Epithelial cell of prostate (primary cell): Measurements from ENCODE around the gene SLC6A13.

ENCODE experiments used
- DNase-seq: peaks from one replicate; pipeline ENCODE4 v3.0.0-alpha.2; 2011; ENCODE audit warnings: low read depth, low spot score
- H3K27ac ChIP-seq: fragments of 450-650 bp; 2 replicates; pipeline ENCODE4 v1.5.1; 2017; ENCODE audit warnings: mild to moderate bottlenecking

The SLC6A13 gene

DNA sequence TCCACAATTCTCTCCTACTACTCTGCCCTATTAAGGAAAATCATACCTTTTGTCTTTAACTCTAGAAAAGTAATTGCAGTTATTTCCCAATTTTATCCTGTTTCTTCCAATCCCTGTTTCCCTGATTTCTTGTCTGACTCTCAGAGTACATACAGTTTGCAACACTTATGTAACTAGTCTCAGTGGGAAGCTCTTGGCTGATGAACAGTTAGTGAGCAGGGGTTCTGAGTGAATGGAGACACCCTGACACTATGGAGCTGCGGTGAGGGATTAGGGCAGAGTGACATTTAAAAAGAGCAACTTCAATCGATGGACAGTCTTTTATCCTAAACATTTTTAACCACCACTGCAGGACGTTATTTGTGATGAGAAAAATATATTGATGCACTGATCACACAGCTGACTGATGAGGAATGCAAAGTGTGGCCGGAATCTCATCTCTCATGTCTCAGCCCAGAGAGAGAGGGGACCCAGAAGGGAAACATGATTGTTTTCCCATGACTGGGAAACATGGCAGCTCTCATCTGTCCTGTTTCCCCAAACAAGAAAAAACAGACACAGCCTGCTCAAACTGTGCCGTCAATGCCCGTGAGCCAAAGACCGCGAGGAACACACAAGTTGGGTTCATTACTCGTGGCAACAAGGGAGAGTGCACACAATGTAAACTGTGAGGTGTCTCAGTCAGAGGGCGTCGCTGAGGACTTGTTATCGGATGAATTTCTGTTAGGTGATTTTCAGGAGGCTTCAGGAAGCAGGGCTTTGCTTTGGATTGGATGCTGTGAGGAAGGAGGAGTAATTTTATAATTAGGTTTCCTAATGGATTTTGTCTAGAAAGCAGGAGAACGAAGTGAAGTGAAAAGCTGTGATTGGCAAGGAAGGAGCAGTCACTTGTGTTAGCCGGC lies 5.2 kb upstream of the SLC6A13 start:
- no peak overlapping the region for H3K27ac ChIP-seq
- no peak for DNase-seq

DNA sequence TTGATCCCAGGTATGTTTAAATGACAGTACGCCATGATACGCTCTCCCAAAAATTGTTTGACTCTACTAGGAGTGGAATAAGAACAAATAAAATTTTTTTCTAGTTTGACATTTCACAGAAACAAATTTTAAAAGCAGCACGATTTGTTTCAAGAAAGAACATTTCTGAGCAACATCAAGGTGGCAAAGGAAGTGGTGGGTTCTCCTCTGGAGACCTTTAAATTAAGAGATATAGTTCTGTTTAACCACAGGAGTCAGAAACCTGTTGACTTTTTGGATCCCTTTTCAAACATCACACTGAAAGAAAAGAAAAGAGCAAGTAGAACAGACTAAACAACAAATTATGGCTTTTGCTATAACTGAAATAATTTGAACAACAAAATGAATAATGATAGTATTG lies 2.5 kb upstream of the SLC6A13 start:
- no peak overlapping the region for H3K27ac ChIP-seq
- DNase-seq: no peak

DNA sequence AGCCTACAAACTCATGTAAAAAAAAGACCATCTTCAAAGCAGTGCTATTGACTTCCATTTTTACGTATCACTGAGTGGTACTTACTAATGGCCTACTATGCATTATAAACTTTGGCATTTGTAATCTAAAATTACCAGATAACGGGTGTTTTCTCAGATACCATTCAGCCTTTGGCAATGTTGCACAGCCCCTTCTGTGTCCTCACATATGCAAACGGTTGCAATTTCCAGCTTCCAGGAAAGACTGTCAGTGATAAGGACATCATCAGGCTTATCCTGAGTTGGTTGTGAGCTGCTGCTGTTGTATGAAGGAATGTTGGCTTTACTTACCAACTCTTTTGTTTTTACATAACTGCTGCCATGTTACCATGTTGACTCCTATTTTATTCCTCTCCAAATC lies 1.6 kb upstream of the SLC6A13 start:
- no peak overlapping the region for H3K27ac ChIP-seq
- no peak for DNase-seq

DNA sequence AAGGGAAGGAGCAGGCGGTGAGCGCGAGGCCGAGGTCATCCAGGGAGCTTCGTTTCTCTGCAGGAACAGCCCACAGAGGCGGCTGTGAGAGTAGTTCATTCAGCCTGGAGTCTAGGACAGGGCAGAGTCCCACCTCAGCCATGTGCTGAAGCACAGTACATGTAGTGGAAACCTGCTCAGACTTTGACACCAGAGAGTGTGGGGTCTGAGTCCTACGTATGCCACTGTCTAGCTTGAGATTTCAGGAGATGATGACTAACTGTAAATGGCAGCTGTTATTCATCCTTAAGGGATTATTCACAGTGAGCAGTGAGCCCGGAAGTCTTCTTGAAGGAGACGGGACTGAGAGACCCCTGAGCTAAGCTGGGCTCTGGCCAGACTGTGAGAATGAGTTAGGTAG lies 938 bp upstream of the SLC6A13 start:
- H3K27ac ChIP-seq: no peak overlapping the region
- DNase-seq: no peak

DNA sequence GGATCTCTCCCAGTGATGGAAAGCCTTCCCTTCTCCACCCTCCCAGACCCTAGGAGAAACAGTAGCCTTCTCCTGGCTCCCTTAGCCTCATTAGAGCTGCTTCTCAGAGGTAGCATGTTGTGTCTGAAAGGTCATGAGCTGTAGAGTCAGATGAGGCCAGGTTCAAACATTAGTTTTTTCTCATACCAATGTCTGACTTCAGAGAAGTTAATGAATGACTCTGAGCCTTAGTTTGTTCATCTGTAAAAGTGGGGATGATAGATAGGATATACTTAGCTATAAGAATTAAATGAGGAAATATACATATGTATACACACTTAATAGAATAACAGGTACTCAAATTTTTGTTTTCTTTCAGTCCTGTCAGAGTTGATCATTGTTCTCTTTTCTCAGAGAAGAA lies 523 bp downstream of the SLC6A13 start:
- DNase-seq: no peak
- H3K27ac ChIP-seq: no peak overlapping the region

DNA sequence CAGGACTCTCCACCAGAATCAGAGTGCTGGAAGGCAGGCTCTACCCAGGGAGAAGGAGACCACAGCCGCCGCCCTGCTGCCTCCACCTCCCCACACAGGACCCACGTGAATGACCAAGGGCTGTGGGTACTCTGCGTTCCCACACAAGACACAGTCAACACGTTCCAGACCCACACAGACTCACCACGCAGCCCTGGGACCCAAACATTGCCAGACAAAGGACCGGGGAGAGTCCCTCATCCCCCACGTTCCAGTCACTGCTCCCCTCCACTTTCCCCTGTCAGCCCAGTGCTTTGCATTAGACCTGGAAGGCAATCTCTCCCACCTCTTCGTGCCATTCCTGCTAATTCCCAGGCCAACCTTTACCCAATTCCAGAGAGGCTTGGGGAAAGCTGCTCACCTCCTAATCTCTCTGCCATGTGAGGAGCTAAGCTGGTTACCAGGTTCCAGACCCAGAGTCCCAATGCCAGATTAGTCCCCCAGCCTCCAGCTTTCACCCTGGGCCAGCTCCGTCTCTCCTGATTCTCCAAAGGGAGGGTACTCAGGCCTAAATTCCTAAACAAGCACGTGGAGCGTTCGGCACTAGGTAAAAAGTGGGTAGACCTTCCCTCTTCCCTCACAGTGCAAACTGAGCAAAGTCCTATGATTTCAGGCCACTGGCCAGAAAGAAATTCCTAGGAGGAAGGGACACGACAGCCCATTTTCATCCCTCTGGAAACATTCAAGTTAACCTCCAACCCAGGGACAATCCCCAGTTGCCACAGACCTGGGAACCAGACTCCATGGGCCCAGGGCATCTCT lies 4.9 kb downstream of the SLC6A13 start:
- H3K27ac ChIP-seq: no peak overlapping the region
- DNase-seq: no peak

DNA sequence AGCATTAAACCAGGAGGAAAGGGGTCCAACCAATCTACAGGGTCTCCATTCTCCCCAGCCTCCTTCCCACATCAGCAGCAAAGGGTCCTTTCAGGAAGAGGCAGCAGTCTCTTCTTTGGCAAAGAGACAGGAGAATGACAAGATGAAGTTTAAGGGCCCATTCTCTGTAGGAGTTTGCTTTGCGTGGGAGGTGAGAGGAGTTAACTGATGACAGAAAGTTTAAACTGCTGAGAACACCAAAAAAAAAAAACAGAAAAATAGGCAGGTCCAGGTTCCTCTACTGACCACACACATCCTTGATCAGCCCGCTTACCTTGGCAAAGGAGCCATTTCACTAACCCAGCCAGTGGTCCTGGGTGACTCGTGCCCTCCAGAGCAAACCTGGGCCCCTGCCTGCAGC lies 5.7 kb downstream of the SLC6A13 start:
- no peak overlapping the region for H3K27ac ChIP-seq
- DNase-seq: no peak

DNA sequence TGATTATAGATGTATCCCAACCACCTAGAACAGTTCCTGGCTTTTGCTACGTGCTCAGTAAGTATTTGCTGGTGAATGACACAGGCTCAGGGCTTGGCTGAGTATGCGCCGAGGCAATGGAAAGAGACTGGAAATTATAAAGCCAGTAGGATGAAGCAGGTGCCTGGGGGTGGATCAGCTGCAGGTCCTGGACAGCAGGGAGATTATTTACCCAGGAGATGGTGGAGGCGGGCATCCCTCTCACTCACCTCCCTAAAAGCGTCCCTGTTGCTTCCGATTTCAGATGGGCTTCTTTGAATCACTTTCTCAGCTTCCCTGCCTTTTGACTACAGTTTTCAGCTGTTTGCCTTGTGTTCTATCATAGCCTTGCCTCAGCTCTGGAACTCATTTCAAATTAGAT lies 6.4 kb downstream of the SLC6A13 start:
- H3K27ac ChIP-seq: no peak overlapping the region
- DNase-seq: no peak

DNA sequence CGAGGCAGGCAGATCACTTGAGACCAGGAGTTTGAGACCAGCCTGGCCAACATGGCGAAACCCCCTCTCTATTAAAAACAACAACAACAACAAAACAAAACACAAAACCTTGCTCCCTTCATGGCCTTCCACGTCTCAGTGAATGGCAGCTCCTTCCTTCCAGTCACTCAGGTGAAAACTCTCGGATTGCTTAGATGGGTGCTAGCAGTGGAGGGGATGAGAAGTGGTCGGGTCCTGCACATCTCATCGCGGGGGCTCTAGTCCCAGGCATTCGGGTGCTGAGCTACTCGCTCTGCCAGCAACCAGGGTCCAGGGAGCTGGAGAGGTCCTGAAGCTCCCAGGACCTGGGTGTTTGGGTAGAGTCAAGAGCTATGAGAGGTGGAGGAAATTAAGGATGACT lies 7.7 kb downstream of the SLC6A13 start:
- no peak overlapping the region for H3K27ac ChIP-seq
- no peak for DNase-seq

DNA sequence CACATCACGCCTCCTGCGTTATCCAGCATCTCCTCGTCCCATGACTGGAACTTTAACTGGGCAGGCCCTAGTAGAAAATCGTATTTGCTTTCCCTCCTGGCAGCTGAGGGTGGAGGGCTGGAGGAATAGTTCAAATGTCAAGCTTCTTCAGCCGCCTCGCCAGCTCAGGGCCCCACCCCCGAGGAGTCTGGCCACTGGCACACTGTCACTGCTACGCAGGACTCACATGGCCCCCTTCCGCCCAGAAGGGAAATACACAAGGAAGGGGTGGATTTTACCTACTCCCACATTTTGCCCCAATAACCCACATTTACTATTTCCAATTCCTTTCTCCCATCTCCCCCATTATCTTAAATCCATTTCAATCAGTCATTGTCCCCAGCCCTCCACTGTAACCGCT lies 8.6 kb downstream of the SLC6A13 start:
- no peak for DNase-seq

DNA sequence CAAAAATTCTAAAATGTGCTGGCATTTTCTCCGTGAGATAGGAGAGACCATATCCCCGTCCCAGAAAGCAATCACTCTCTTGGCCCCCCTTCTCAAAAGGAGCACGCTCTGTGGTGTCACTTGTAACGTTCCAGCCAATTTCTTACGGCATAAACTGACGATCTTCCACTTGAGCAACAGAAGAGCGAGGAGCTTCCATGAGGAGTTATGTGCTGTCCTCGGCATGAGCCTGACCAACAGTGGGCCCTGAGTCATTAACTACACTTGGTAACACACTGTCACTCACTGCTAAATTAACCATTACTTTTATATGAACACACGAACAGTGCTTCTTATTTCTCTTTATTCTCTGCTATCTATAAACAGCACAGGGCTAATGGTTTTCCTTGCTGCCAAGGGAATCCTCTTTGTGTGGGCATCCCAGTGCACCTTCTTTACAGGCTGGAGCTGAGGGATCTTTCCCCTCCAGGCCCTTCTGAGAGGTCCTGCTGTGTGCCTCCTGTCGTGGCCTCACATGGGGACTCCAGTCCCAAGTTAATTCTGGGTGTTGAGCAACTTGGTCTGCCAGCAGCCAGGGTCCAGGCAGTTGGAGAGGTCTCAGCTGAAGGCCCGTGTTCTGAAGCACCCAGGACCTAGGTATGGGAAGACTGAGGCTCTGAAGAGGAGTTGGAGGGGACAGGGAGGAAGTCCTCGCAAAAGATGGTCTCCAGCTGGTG lies 9.4 kb downstream of the SLC6A13 start:
- DNase-seq: no peak
- no peak overlapping the region for H3K27ac ChIP-seq

More for the DNA sequence above, 8.6 kb downstream of the SLC6A13 start:
- H3K27ac ChIP-seq: no peak overlapping the region

DNA sequence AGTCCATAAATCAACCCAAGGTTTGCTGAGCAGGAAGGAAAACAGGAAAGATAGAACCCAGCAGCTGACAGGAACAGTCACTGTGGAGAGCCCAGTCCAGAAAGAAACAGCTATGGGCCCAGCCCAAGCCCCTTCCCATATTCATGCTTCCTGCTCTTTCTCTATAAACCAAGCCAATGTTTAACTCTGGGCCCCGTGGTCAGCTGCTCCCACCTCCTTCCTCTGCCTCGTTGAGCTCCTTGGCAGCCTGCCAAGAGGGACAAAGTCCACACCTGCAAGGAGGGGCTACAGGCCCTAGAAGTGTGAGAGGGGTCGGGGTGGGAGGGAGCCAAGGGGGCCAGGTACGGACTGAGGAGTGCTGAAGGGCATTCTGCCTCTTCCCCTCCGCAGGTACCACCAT lies 10.0 kb downstream of the SLC6A13 start:
- no peak overlapping the region for H3K27ac ChIP-seq
- DNase-seq: no peak

DNA sequence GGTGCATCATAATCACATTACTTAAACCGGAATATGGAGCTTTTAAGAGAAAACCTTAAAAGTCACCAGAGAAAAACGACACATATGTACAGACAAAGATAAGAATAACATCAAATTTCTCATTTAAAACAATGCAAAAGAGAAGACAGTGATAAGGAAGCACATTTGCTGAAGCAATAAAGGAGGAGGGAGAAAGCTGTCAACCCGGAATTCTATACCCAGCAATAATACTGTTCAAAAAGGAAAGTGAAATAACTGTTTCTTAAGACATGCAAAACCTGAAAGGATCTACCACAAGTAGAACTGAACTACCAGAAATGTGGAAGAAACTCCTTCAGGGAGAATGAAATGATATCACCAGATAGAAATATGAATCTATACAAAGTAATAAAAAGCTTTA lies 15.4 kb downstream of the SLC6A13 start:
- H3K27ac ChIP-seq: no peak overlapping the region
- DNase-seq: no peak

DNA sequence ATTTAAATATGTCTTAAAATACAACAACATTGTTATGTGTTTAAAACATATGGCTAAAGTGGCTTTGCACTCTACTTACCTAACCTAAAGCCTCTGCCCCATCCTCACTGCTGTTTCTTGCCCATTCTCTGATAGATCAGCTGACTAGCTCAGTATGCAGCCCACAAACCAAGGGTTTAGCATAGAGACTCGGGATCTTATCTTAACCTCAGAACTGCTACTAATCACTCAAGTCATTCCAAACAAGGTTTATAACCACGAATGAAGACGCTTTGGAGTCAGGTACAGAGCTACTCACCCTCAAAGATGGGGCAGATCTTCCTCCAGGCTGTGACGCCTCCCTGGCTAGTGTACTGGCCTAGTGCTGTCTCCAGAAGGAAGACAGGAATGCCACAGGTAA lies 19.3 kb downstream of the SLC6A13 start:
- DNase-seq: no peak
- H3K27ac ChIP-seq: no peak overlapping the region

DNA sequence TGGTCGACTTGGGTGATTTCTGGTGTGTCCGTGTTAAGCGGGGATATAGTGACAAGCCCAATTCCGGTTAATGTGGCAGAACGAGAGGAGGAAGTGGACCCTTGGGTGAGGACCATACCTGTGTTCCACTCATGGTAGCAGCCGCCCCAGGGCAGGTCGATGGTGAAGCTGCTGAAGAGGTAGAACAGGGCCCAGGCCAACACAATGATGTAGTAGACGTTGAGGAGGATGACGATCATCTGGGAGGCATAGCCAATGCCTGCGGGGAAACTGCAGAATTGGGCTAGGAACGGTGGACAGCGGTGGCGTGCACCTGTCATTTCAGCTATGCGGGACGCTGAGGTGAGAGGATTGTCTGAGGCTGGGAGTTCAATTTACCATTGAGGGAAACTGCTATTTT lies 20.1 kb downstream of the SLC6A13 start:
- DNase-seq: no peak
- H3K27ac ChIP-seq: no peak overlapping the region

DNA sequence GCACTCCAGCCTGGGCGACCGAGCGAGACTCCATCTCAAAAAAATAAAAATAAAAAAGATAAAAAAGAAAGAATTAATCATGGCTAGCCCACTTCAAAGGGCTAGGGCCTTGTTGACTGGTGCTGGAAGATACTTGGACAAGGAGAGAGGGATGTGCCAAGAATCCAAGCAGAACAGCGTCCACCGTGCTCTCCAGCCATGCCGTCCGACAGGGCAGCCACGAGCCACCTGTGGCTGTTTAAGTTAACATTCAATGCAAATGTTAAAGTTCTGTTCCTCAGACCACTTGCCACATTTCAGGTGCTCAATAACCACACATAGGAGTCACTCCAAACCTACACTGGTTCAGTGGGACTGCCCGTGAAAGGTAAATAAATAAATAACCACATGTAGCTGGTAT lies 21.4 kb downstream of the SLC6A13 start:
- H3K27ac ChIP-seq: no peak overlapping the region
- DNase-seq: no peak

DNA sequence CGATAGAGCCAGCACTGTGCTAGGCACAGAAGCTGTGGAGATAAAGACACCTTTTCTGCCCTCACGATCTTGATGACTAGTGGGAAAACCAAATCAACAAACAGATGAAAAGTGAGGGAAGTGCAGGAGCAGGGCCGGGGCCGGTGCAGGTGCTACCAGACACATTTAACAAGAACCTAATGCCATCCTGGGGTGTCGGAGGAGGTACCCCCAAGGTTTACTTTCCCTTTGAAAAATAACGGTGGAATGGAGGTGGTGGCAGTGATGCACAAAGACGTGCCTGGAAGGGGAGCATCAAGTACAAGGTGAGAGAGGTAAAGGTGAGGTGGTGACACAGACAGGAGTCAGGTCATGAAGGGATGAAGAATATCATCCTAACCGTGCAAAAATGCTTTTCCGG lies 22.1 kb downstream of the SLC6A13 start:
- no peak for DNase-seq
- H3K27ac ChIP-seq: no peak overlapping the region

DNA sequence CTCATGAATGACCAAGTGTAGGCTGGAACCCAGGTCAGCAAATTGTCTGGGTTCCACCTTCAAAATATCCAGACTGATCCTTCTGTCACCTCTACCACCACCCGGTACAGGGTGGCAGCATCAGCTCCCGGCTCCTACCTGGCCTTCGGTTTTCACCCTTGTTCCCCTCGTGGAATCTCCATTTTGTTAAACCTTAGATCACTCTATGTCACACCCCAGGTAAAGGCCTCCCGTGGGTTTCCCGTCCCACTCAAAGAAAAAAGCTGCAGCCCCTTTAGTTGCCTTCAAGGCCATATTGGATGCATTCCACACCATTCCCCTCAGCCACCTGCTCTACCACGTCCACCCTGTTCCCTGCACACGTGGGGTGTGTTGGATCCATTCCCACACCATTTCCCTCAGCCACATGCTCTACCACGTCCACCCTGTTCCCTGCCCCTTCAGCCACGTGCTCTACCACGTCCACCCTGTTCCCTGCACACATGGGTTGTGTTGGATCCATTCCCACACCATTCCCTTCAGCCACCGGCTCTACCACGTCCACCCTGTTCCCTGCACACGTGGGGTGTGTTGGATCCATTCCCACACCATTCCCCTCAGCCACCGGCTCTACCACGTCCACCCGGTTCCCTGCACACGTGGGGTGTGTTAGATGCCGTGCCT lies 23.8 kb downstream of the SLC6A13 start:
- no peak for DNase-seq

DNA sequence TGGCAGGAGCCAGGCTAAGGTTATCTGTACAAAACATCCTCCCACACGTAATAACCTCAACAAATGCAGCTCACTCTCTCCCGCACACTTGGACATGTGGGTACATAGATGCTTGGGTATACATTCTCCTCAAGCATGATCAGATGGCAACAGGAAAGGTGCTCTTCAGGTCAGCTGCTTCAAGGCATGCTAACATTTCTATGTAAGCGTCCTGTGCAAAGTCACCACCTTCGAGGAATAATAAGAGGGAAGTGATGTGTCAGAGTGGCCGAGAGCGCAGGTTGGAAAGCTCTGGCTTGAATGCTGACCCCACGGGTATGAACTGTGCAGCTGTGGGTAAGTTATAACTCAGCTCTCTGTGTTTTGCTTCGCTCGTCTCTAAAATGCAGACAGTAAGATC lies 24.5 kb downstream of the SLC6A13 start:
- no peak for DNase-seq
- H3K27ac ChIP-seq: no peak overlapping the region

More for the DNA sequence above, 23.8 kb downstream of the SLC6A13 start:
- H3K27ac ChIP-seq: no peak overlapping the region

DNA sequence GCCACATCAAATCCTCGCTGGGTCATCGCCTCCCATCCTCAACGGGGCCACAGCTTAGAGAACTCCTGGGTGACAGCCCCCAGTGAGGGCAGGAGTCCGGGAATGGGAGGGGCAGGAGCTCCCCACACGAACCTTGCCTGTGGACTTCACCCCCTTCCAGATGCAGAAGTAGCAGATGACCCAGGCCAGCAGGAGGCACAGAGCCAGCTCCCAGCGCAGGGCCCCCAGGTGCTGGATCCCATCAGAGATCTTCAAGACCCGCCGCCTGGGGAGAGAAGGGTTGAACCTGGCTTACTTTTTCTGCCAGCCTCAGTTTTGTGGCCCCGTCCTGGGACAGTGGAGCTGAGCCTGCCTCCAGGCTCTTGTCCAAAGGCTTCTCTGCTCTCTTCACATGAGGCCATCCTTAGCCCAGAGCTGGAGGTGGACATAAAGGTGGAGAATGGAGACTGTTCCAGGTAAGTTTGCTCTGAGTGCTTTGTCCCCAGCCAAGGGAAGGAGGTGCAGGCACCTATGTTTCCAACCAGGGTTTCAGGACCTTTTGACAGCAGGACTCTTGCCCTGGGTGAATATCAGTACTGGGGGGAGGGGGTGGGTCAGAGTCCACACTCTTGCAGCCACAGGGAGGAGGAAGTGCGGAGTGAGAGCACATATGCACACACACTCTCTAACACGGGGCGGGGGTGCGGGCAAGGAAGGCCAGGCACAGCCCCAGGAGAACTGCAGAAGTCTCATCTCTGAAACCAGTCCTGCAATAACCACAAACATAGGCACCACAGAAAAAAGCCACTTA lies 25.4 kb downstream of the SLC6A13 start:
- no peak for DNase-seq

More for the DNA sequence above, 25.4 kb downstream of the SLC6A13 start:
- no peak overlapping the region for H3K27ac ChIP-seq
